HL-60 (cell line): Measurements from ENCODE around the gene SLC25A47.

Source experiments
- GABPA ChIP-seq: IDR thresholded peaks from 2 replicates; pipeline ENCODE4 v1.6.1; 2012; ENCODE audit warnings: low read depth
- TF ChIP-seq, protein P1 (sequence below): IDR thresholded peaks from one replicate; pipeline ENCODE4 v1.5.1; 2011; ENCODE audit warnings: low read length, control low read depth, inconsistent platforms; ENCODE audit not compliant: insufficient read depth

GRCh38 chr14:100327128-100327527, 4.0 kb downstream of the SLC25A47 start:
- TF ChIP-seq, protein P1, sequence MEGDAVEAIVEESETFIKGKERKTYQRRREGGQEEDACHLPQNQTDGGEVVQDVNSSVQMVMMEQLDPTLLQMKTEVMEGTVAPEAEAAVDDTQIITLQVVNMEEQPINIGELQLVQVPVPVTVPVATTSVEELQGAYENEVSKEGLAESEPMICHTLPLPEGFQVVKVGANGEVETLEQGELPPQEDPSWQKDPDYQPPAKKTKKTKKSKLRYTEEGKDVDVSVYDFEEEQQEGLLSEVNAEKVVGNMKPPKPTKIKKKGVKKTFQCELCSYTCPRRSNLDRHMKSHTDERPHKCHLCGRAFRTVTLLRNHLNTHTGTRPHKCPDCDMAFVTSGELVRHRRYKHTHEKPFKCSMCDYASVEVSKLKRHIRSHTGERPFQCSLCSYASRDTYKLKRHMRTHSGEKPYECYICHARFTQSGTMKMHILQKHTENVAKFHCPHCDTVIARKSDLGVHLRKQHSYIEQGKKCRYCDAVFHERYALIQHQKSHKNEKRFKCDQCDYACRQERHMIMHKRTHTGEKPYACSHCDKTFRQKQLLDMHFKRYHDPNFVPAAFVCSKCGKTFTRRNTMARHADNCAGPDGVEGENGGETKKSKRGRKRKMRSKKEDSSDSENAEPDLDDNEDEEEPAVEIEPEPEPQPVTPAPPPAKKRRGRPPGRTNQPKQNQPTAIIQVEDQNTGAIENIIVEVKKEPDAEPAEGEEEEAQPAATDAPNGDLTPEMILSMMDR, result no peak
- TF ChIP-seq GABPA, result no peak
